Measurements from ENCODE around the gene CDR2L.
"Not testable (repeated sequence)": the region's sequence is repeated elsewhere in the genome, so short reads cannot be mapped to it uniquely, and the experiment has no call there.

CDR2L gene

DNA sequence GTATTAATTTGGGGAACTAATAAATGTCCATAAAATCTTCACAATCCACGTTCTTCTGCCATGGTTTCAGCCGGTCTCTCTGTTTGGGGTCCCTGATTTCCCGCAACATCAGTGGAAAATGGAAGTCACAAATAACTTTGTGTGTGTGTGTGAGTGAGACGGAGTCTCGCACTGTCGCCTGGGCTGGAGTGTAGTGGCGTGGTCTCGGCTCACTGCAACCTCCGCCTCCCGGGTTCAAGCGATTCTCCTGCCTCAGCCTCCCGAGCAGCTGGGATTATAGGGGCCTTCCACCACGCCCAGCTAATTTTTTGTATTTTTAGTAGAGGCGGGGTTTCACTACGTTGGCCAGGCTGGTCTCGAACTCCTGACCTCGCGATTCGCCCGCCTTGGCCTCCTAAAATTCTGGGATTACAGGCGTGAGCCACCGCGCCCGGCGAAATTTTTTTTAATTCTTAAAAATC lies 58.5 kb downstream of the CDR2L start:
- DNase-seq: not testable (repeated sequence)

DNA sequence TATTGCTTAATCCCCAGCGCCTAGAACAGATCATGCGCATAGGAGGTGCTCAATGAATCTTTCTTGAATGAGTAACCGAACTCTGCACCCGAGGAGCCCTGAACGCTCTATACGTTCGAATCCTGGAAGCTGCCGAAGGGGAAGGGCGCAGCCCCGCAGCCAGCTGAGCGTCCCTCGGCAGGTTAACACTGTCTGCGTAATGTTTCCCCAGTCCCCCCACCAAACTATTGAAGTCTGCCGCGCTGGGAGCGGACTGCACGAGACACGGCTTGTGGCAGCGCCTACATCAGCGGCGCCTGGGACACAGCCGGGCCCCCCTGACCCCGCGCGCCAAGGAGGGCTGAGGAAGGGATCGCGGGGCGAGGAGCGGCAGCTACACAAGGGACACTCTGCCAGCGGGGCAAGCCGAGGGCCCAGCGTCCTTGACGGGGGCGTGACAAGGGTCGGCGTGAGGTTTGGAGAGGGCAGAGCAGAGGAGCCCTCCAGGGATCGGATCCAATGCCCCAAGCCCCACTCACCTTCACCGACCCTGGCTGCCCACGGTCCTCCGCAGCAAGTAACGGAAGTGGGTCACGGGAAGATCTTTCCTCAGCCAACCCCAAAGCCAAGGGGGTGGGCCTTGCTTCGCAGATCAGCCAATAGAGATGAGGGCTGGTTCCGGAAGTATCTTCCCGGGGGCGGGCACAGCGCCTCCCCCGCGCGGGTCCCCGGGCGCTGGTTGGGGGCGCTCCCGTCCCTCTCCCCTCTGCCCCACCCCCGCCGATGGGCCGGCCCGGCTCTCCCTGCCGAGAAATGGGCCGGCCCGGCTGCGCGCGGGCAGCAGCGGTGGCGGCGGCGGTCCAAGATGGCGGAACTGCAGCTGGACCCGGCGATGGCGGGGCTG lies 59.2 kb downstream of the CDR2L start, which contains the start of the genes ATP5PD and KCTD2:
TSS of gene ATP5PD (minus strand) at position 563 of the 883 bp plus-strand sequence. CDS start 4,319 bp downstream, outside the sequence.
TSS of gene KCTD2 (plus strand) at position 819 of the 883 bp plus-strand sequence. CDS start at position 845, 26 bp downstream.
- peak; percentile 87 for DNase-seq

DNA sequence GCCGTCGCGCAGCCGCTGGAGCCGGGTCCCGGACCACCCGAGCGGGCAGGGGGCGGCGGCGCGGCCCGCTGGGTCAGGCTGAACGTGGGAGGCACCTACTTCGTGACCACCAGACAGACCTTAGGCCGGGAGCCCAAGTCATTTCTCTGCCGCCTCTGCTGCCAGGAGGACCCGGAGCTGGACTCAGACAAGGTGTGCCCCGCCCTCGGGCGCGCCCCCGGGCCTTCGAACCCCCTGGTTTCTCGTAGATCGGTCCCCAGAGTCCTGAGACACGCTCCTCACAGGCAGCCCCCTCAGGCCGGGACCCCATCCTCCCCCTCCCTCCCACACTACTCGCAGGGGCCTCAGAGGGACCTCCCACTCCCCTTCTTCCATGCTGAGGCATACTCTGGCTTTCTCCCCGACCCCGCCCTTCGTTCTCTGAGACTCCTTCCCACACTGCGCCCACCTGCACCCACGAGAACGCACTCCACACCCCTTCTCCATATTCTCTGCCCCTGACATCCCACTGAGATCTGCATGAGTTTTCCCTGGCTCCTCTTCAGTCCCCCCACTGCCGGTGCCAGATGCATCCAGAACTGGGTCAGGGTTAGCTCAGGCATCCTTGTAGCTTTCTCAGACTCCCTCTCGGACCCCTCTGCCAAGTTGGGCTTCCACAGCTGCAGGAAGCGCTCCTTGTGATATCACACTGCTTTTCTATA lies 60.1 kb downstream of the CDR2L start:
- DNase-seq: peak; percentile 12

DNA sequence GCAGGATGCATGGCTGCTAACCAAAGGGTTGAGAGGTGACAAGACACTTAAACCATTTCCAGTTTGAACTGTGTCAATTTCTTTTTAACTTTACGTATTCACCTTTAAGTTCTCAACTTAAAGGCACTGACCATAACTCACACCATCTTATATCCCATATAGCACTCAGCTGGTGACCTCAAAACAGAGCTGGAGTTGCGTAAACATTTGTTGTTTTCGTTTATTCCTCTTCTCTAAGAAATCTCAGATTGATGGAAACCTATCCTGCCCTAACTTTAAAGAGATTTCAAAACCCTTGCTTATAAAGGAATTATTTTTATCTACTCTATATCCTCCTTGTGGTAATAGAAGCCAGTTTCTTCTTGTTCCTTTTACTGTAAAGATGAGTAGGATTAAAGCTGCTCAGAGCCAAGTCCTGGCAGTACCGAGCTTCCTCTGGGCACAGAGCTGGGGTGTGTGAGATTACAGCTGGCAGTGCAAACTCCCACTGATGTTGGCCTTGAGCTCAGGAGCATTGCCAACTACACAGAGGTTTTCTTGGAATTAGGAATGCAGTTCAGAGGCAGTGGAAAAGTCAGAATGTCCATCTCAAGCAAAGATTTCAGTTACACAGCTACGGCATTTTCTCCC lies 60.9 kb downstream of the CDR2L start:
- no peak for DNase-seq

DNA sequence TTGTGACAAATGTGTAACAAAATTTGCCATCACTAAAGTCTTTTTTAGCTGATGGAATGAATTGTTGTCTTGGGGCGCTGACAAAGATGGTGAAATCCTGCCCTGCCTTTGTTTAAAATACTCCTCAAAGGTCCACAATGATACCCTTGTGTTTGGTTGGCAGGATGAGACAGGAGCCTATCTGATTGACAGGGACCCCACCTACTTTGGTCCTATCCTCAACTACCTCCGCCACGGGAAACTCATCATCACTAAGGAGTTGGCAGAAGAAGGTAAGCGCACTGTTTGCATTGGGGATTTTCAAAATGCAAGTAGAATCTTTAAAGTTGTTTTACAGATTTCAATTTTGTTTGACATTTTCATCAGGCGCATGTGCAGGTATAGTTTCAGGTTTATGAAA lies 61.6 kb downstream of the CDR2L start:
- no peak for DNase-seq

DNA sequence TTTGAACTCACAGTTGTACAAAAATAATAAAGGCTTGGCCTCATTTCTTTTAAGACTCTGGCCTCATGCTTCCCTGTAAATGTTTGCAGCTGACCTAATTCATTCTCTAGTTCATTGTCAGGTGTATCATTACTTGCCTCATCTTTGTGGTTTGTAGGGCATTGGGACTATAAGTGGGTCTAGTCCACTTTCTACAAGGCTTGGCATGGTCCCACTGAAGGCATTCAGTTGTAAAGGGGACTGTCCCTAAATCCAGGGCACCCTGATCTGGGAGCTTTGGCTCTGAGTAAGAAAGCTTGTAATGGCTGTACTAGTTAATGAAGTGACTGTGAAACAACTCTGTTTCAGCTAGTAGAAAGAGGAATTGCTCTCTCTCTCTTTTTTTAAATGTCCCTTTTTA lies 62.3 kb downstream of the CDR2L start:
- DNase-seq: no peak

DNA sequence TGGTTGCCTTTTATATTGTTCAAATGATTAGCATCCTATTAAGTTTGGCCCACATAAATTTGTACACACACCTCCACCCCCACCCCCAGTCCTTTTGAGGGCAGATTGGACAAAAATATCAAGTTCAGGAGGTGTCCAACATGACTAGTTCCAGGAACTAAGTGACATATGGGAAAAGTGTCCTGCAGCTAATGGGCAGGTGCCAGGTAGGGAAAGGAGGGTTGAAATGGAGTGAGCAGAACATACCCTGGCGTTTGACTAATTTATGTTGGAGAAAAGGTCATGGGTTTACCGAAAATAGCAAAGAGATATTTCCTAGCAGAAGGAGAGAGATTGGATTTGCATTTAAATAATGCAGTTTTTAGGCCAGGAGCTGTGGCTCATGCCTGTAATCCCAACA lies 64.5 kb downstream of the CDR2L start:
- DNase-seq: no peak
